Head of caudate nucleus (tissue), 42 donors: ENCODE results near the gene MAML3.
A peak's percentile ranks its signal among the peaks of the same experiment; 100 is the strongest.

Experiments used
- DNase-seq, 42 donors: peaks; one replicate each; pipeline versions ENCODE4 v3.0.0 to v3.0.0-alpha.2; 2020 to 2021; ENCODE audit warnings: mixed read lengths in 7 of 42
- intact Hi-C: fragments of 100-400 bp; cut with DNase I; formaldehyde crosslinking; loops from one replicate; pipeline ENCODE4 v1.15.0; 2022

MAML3 gene

GRCh38 chr4:139806929-139807328, 347.1 kb downstream of the MAML3 start:
- intact Hi-C loops = no loop called here
- DNase-seq = no peak

- no peak for DNase-seq
- intact Hi-C loops = no loop called here
Observed at GRCh38 chr4:139802931-139803330, 351.1 kb downstream of the MAML3 start.

DNA sequence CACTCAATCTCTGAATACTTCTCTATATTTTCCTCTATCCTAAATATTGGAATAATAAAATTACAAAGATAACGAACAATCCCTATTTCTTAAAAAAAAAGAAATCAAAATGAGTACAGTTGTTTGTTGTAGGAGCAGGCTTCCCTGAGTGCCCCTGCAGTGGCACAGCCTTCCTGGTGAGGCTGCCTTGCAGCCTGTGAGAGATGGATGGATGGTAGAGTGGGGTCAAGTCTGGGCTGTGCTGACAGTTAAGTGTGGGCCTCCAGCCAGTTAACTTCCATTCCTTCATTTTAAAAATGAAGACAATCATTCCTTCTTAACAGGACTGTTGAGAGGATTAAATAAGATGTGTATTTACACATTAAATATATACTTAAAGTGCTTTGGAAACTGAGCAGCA, 351.5 kb downstream of the MAML3 start:
- intact Hi-C loops = no loop called here
- DNase-seq = no peak

GRCh38 chr4:139801895-139802294, 352.1 kb downstream of the MAML3 start:
- intact Hi-C loops = no loop called here
- DNase-seq = no peak

- no peak for DNase-seq
- intact Hi-C loops = no loop called here
Observed at GRCh38 chr4:139800082-139800481, 353.9 kb downstream of the MAML3 start.

- no peak for DNase-seq
- intact Hi-C loops = no loop called here
Observed at GRCh38 chr4:139799615-139800014, 354.4 kb downstream of the MAML3 start.

- no peak for DNase-seq
- intact Hi-C loops = no loop called here
Observed at GRCh38 chr4:139798456-139798855, 355.5 kb downstream of the MAML3 start.

GRCh38 chr4:139797287-139797686, 356.7 kb downstream of the MAML3 start:
- DNase-seq = no peak
- intact Hi-C loops = no loop called here

- intact Hi-C loops = no loop called here
- no peak for DNase-seq
Observed at GRCh38 chr4:139795527-139796314, 358.3 kb downstream of the MAML3 start.

DNA sequence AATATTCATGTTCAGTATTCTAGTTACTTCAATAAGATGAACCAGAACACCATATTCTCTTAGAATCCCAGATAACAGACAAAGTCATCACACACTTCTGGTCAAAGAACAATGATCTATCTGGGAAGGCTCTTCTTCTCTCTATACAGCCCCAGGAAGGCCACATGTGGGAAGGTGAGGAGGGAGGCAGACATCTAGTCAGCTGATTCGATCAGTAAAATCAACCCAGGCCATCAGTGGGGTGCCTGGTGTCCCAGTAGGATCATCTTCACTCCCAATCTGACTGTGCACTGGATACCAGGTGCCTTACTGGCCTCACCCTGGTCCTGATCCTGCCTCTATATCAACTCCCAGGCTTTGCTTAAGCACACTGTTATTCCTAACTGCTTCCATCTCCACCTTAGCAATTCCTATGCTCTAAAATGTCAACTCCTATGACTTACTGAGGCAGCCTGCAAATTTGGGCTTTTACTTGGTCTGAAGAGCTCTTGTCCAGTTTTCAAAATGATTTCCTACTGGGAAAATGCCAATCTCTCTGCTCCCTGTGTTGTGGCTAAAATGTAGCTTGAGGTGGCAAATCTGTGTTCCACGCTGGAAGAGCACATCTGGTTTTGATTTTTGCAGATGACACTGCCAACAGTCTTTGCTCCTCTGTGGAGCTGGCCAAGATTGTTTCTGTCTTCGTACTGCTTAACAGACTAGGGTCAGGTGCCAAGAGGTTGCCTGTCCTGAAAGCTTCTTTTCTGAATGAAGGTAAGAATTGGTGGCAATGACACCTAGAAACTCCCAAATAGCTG, 359.6 kb downstream of the MAML3 start:
- intact Hi-C loops = no loop called here
- no peak for DNase-seq

GRCh38 chr4:139791681-139792080, 362.3 kb downstream of the MAML3 start:
- intact Hi-C loops = no loop called here
- no peak for DNase-seq

DNA sequence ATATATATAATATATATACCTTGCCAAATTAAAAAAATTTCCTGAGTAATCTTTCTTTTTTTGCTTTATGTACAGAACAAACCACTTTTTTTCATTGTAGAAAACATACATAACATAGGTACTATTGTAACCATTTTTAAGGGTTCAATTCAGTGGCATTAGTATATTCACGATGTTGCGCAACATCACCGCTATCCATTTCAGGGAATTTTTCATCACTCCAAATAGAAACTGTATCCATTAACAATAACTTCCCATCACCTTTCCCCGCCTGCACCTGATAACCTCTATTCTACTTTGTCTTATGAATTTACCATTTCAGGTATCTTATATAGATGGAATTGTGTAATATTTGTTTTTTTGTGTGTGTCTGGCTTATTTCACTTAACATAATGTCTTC, 363.7 kb downstream of the MAML3 start:
- intact Hi-C loops = no loop called here
- no peak for DNase-seq

GRCh38 chr4:139789096-139789654, 364.8 kb downstream of the MAML3 start:
- DNase-seq = no peak
- intact Hi-C loops = no loop called here

- intact Hi-C loops = no loop called here
- DNase-seq = peak in 3 of 42 donors; percentile 11 to 50 (median 20)
Observed at GRCh38 chr4:139786494-139787354, 367.3 kb downstream of the MAML3 start.

GRCh38 chr4:139785356-139785755, 368.6 kb downstream of the MAML3 start:
- intact Hi-C loops = no loop called here
- DNase-seq = peak in 2 of 42 donors; percentile 12 to 26

DNA sequence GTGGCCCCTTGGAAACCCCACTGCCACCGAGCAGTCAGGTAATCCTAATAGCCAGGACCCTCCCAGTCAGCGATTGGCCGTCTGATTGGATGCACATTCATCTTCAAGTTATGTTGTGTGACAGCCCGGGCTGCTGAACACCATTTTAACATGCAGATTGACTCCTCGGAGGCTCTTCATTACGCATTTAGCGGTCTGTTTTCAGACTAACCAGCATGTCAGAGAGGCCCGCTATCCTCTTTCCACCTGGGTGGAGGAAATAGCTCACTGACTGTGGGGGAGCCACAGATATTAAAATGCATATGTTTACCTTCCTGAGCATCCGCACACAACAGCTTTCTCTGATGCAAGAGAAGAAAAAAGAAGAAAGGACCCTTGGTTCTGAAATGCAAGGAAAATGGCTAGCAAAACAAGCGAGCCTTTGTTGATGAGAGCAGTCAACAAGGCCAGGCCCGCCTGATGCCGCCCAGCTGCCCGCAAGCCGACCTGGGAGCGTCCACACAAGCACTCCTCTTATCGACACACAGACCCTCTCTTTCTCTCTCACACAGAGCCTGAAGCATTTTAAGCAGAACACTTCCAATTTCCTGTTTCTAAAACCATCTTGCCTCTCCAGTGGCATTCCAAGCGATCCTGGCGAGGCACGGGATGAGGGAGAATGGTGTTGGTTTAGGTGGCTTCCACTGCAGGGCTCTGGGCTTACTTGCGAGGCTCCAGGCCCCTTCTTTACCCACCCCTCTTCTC, 370.1 kb downstream of the MAML3 start:
- DNase-seq = peak in 37 of 42 donors; percentile 28 to 78 (median 55)

DNA sequence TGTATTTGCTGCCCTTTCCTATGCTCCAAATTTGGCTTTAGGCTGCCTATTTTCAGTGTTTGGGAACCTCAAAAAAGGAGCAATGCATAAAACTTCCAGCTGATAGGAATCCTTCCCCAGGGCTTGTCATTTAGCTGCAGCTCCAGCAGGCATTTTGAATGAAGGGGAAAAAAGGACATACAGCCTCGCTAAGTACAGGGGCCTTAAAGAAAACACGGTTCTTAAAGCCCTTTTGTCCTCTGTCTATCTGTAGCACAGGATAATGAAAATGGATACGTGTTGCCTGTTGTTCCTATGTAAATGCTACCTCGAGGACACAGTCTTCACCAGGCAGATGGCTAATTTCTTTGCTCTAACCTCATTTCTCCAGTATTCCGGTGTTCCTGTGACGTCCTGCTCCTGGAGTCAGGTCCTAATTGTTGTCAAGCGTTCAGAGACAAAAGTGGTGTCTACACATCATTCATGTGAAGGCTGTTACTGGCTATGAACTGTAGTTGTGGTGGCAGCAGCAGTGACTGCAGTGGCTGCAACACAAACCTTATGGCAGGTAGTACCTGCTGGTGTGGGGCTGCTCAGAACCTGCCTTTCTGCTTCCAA, 371.0 kb downstream of the MAML3 start:
- DNase-seq = no peak

More for the DNA sequence above, 370.1 kb downstream of the MAML3 start:
- intact Hi-C loops = no loop called here

GRCh38 chr4:139781066-139781465, 372.9 kb downstream of the MAML3 start:
- intact Hi-C loops = no loop called here
- no peak for DNase-seq

More for the DNA sequence above, 371.0 kb downstream of the MAML3 start:
- intact Hi-C loops = no loop called here
